OCI-LY7 (cell line): ENCODE data around the gene GMEB2. TPM values are rescaled to one million over a fixed set of nuclear protein-coding genes. Genes with fewer than 3 reads are reported as not detected.

Experiments
- BruUV-seq: library from RNA; stranded (reverse); fragments of 400-500 nt; replicated peaks from 2 replicates; lab custom pipeline; 2021; lab: Mats Ljungman, UMichigan
- CTCF ChIA-PET: fragments of 300-600 bp; sonication (Branson Sonifier 250); formaldehyde crosslinking; loops from one replicate; lab custom pipeline; 2022; ENCODE audit warnings: antibody characterized with exemption; ENCODE audit not compliant: unreplicated experiment; lab: Charles Lee
- POLR2A ChIA-PET: fragments of 300-600 bp; sonication (Branson Sonifier 250); formaldehyde crosslinking; loops from one replicate; lab custom pipeline; 2022; ENCODE audit warnings: antibody characterized with exemption; lab: Charles Lee
- DNase-seq: peaks from one replicate; pipeline ENCODE4 v3.0.0-alpha.2; 2015; ENCODE audit warnings: low spot score
- H2AFZ ChIP-seq: fragments of 200-600 bp; sonication (generic), shearing (Covaris generic); 2 replicates; pipeline ENCODE4 v1.6.1; 2014; ENCODE audit warnings: mild to moderate bottlenecking, antibody characterized with exemption, low read length, moderate library complexity
- H3K27ac ChIP-seq: fragments of 200-600 bp; sonication (generic); 2 replicates; pipeline ENCODE4 v1.5.1; 2014; ENCODE audit warnings: mixed run types, low read depth, mild to moderate bottlenecking, moderate library complexity, low read length, inconsistent platforms; ENCODE audit not compliant: poor library complexity, severe bottlenecking
- H3K36me3 ChIP-seq: fragments of 200-600 bp; sonication (generic); 2 replicates; pipeline ENCODE4 v1.6.1; 2014; ENCODE audit warnings: mild to moderate bottlenecking, antibody characterized with exemption, low read length, moderate library complexity, mixed read lengths; ENCODE audit not compliant: insufficient read depth
- H3K4me1 ChIP-seq: fragments of 200-600 bp; sonication (generic); 2 replicates; pipeline ENCODE4 v1.5.1; 2014; ENCODE audit warnings: mild to moderate bottlenecking, low read length; ENCODE audit not compliant: insufficient read depth, poor library complexity, severe bottlenecking
- H3K4me2 ChIP-seq: fragments of 200-600 bp; sonication (generic); 2 replicates; pipeline ENCODE4 v1.6.1; 2014; ENCODE audit warnings: mild to moderate bottlenecking, low read length
- H3K4me3 ChIP-seq: fragments of 200-600 bp; sonication (generic); 2 replicates; pipeline ENCODE4 v1.5.1; 2014; ENCODE audit warnings: mild to moderate bottlenecking, low read depth, low read length; ENCODE audit not compliant: poor library complexity, severe bottlenecking
- H3K79me2 ChIP-seq: fragments of 200-600 bp; sonication (generic); 2 replicates; pipeline ENCODE4 v1.6.1; 2016; ENCODE audit warnings: low read depth, mild to moderate bottlenecking, low read length, moderate library complexity, mixed read lengths; ENCODE audit not compliant: insufficient read depth
- H3K9me2 ChIP-seq: fragments of 200-600 bp; sonication (generic); 2 replicates; pipeline ENCODE4 v1.6.1; 2016; ENCODE audit warnings: mild to moderate bottlenecking, low read length, mixed read lengths; ENCODE audit not compliant: insufficient read depth
- H3K9me3 ChIP-seq: fragments of 200-600 bp; sonication (generic); 2 replicates; pipeline ENCODE4 v1.6.1; 2014; ENCODE audit warnings: mild to moderate bottlenecking, mixed run types, low read length, mixed read lengths
- H4K20me1 ChIP-seq: fragments of 200-600 bp; sonication (generic); 2 replicates; pipeline ENCODE4 v1.6.1; 2014; ENCODE audit warnings: mild to moderate bottlenecking, antibody characterized with exemption, low read length, moderate library complexity, mixed read lengths; ENCODE audit not compliant: insufficient read depth
- CTCF ChIP-seq: fragments of 200-600 bp; sonication (generic); conservative IDR thresholded peaks from 2 replicates; pipeline ENCODE4 v1.5.1; 2014; ENCODE audit warnings: mild to moderate bottlenecking, antibody characterized with exemption, low read length, moderate library complexity, mixed read lengths
- EZH2phosphoT487 ChIP-seq: fragments of 200-600 bp; sonication (generic); IDR thresholded peaks from 2 replicates; pipeline ENCODE4 v1.6.1; 2018; ENCODE audit warnings: low read depth, borderline replicate concordance, mild to moderate bottlenecking, mixed run types, antibody characterized with exemption, low read length, moderate library complexity, mixed read lengths
- intact Hi-C: fragments of 100-400 bp; cut with micrococcal nuclease; formaldehyde crosslinking; loops from one replicate; pipeline ENCODE4 v1.10.0; 2022; ENCODE audit not compliant: unreplicated experiment
- total RNA-seq, 2 experiments: library from RNA; depleted of rRNA in 1 of 2; stranded (reverse); fragments of >200 nt in 1 of 2; shearing (Covaris generic) in 1 of 2; gene quantifications; 2 replicates each; pipeline ENCODE4 v1.2.3, GENCODE V29; 2014 to 2022

Gene GMEB2
- total RNA-seq, 2 experiments from 2014 or later: 15.6 TPM

GRCh38 chr20:63558804-63559484 is 68.0 kb downstream of the GMEB2 start:
- H3K27ac ChIP-seq: no peak overlapping the region
- intact Hi-C loops: no loop called here
- BruUV-seq: no TSS peak
- no peaks in the 10 kb centered on the region for H3K9me2 ChIP-seq
- H3K9me3 ChIP-seq: no peaks in the 10 kb centered on the region
- no peak overlapping the region for H3K4me2 ChIP-seq
- CTCF ChIA-PET: no interaction called here
- no peaks in the 10 kb centered on the region for H3K79me2 ChIP-seq
- H2AFZ ChIP-seq: no peak overlapping the region
- peaks cover 12% of the 10 kb centered on the region for H3K4me1 ChIP-seq
- POLR2A ChIA-PET: no interaction called here
- no peak for TF ChIP-seq EZH2phosphoT487
- no peak for TF ChIP-seq CTCF
- DNase-seq: no peak
- H4K20me1 ChIP-seq: no peaks in the 10 kb centered on the region
- no peaks in the 10 kb centered on the region for H3K36me3 ChIP-seq
- no peak overlapping the region for H3K4me3 ChIP-seq

GRCh38 chr20:63557481-63557891 is 69.4 kb downstream of the GMEB2 start:
- no peak overlapping the region for H3K4me2 ChIP-seq
- no peaks in the 10 kb centered on the region for H3K9me2 ChIP-seq
- H3K36me3 ChIP-seq: no peaks in the 10 kb centered on the region
- H3K9me3 ChIP-seq: no peaks in the 10 kb centered on the region
- TF ChIP-seq EZH2phosphoT487 (no peak), CTCF (no peak)
- intact Hi-C loops: no loop called here
- H3K79me2 ChIP-seq: no peaks in the 10 kb centered on the region
- H3K4me3 ChIP-seq: no peak overlapping the region
- H3K4me1 ChIP-seq: peaks cover 24% of the 10 kb centered on the region
- CTCF ChIA-PET: no interaction called here
- POLR2A ChIA-PET: interaction anchor here (0.6 to 1.2 kb wide), 2 partner anchors 15 to 17 kb away, joined by 3 to 4 read pairs; partner anchors contain the start of gene HELZ2
- H2AFZ ChIP-seq: no peak overlapping the region
- H3K27ac ChIP-seq: no peak overlapping the region
- DNase-seq: no peak
- H4K20me1 ChIP-seq: no peaks in the 10 kb centered on the region
- BruUV-seq: no TSS peak

- Histone ChIP-seq H3K36me3 (no peaks in the 10 kb centered on the region), H4K20me1 (no peaks in the 10 kb centered on the region), H3K27ac (no peak overlapping the region), H3K79me2 (no peaks in the 10 kb centered on the region), H3K4me1 (peaks cover 30% of the 10 kb centered on the region), H3K9me2 (no peaks in the 10 kb centered on the region), H3K4me3 (no peak overlapping the region), H2AFZ (no peak overlapping the region), H3K9me3 (no peaks in the 10 kb centered on the region), H3K4me2 (no peak overlapping the region)
- intact Hi-C loops: no loop called here
- POLR2A ChIA-PET: interaction anchor here (0.6 to 1.2 kb wide), 2 partner anchors 15 to 17 kb away, joined by 3 to 4 read pairs; partner anchors contain the start of gene HELZ2
- CTCF ChIA-PET: no interaction called here
- TF ChIP-seq CTCF: no peak
- no peak for TF ChIP-seq EZH2phosphoT487
- BruUV-seq: no TSS peak
- DNase-seq: no peak
Measured at GRCh38 chr20:63556873-63557478, 69.9 kb downstream of the GMEB2 start.
